GM19463 (cell line): ENCODE results near the gene TOP1.

ENCODE experiments used
- ATAC-seq: cut with Tn5 transposase; IDR thresholded peaks from one replicate; pipeline ENCODE4 v1.9.1; 2021; ENCODE audit warnings: mild to moderate bottlenecking, moderate library complexity; ENCODE audit not compliant: unreplicated experiment

TOP1 gene

GRCh38 chr20:41140226-41141133 lies 111.9 kb downstream of the TOP1 start:
- no peak for ATAC-seq

GRCh38 chr20:41141153-41141815 lies 112.7 kb downstream of the TOP1 start:
- no peak for ATAC-seq

DNA sequence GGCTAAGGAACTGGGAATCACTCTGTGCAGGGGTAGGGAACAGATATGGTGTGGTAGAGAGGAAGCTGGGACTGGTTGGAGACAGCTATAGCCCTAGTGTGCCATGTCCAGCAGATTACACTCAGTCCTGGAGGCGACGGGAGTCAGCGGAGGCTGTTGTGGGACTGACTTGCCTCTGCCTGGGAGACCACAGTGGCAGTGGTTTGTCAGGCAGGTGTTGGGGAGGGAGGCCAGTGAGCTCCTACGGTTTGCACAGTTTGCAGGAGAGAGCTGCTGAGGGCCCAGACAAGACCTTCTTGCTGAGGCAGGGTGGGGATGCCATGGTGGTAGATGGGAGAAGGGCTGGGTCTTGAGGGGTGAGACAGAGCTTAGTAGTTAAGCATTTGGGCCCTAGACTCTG lies 113.6 kb downstream of the TOP1 start:
- no peak for ATAC-seq

DNA sequence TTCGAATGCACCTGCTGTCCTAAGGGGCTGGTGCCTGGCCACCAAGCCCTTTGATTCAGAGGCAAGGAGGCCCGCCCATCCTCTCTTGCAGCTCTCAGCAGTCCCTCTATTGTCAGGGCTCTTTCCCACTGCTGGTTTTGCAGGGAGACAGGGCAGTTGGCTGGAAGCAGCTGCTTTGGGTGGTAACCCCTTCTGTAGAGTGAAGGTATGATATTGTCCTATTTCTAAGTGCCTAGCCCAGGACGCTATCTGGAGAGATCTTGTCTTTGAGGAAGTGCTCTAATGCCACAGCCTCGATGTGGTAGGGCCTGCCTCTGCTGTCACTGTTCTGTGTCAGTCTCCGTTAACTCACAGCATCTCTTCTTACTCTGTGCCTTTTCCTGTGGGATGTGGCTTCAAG lies 114.3 kb downstream of the TOP1 start:
- no peak for ATAC-seq

DNA sequence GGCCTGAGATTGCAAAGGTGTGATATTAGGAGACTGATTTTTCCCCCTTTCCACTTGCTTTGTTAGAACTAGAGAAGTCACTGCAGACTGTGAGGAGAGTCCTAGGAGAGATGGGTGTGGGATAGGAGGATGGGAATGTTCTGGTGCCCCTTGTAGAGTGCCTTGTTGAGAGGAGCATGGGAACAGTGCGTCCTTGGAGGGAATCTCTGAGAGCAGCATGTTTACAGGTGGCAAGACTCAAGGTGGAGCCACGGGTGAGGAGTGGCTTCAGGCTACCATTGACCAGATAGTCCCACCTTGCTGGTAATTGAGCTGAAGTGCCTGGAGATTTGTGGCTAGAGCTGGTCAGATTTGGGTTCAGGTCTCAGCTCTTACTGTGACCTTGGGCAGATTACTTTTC lies 114.7 kb downstream of the TOP1 start:
- ATAC-seq = no peak

DNA sequence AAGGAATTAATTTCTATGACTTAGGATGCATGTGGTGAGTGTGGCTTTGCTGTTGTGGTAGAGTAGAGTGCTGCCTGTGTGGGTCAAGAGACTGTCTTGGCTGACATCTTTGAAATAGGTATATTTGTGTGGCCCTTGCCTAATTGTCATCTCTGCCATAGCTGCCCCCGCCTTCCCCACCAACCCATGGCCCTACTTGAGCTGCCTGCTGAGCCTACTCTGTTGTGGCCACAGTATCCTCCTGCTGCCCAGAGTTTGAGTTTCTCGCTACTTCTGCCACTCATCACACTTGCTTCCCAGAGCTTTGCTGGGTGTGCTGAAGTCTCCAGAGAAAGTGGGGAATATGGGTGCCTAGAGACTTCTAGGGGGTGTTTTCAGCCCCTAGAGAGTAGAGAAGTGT lies 116.7 kb downstream of the TOP1 start:
- ATAC-seq = no peak

GRCh38 chr20:41145821-41146620 lies 117.4 kb downstream of the TOP1 start:
- ATAC-seq = no peak

GRCh38 chr20:41147767-41148191 lies 119.2 kb downstream of the TOP1 start:
- no peak for ATAC-seq

DNA sequence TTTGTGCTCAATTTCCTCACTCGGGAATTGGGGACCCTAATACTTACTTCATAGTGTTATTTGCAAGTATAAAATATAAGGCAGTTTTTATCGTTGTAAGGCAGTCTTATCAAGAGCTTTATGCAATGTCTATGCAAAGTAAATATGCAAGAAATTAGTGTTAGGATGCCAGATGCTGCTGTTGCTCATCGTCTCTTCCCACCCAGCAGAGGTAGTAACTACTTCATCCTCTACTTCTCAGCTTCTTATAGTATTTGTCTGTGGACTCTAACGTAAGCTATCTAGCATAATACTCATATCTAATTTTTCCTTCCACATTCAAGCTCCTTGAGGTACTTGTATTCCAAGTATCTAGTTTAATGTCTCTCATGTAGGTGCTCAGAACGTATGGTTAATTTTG lies 120.3 kb downstream of the TOP1 start:
- no peak for ATAC-seq

DNA sequence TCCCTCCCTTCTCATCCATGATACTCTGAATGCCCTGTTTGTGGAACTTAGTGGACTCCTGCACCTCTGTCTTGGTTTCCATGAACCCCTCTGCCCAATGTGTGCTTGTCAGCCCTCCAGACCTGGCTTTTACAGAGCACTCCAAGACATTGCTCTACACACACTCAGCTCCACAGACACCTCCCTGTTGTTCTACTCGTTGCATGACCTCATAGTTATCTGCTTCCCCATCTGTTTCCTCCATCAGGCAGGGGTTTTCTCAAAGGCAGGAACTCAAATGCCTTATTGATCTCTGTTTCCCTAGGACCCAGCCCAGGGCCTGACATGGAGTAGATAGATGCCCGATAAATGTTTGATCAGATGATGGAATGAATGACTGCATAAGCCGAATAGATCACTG lies 122.0 kb downstream of the TOP1 start:
- no peak for ATAC-seq

DNA sequence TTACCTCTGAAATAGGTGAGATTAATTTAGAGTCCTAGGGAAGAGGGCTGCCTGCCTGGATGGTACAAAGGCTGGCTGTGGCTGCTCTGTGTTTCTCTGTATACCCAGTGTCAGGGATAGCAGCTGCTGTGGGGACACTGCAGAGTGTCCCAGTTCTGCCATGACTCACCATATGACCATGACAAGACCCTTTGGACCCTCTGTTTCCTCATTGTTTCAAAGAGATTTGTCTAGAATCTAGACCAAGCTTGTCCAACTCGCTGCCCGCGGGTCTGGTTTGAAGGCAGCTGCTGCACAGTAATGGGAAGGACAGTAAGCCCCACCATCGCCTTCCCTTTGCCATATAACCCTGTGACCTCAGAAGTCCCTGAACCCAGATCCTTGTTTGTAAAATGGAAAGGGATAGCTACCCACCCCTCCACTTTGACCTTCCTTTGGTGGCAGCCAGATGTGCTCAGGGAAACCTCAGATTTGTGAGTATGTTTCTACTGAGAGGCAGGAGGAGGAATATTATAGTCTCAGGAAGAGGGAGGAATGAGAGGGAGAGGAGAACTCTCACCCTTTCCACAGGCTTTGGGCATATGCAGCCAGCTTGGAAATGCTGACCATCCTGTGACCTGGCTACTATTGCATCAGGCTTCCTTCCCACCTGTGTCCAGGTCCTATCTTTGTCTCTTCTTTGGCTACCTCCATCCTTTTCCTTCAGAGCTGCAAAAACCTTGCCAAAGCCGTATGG lies 122.7 kb downstream of the TOP1 start:
- ATAC-seq = no peak

DNA sequence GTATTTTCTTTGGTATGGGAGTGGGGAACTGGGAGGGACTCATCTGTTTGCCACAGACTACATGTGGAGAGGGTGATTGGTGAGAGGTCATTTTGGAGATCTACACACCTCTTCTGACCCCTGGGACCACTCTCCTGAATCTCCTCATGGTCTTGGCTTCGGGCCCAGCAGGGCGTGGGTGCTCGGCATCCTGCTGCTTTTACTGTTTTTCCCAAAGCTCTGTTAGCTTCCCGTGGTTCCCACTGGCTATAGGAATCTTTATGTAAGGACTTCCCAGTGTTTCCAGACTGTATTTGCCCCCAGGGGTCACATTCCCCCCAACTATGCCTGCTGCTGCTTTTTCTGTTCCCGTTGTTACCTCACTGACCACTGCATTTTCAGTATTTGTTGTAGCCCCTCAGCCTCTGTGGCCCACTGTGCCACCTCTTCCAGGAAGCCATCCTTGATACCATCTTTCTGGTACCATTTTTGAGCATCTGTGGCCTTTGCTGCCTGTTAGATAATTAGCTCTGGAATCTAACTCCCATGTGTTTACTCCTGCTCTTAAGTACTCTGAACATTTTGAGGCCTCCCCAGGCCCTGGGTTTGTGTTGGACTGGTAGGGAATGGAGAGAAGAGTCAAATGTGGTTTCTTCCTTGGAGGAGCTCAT lies 123.6 kb downstream of the TOP1 start:
- no peak for ATAC-seq

- no peak for ATAC-seq
These were observed 126.0 kb downstream of the TOP1 start for GRCh38 chr20:41154436-41155176.

GRCh38 chr20:41155261-41155660 lies 126.6 kb downstream of the TOP1 start:
- no peak for ATAC-seq

DNA sequence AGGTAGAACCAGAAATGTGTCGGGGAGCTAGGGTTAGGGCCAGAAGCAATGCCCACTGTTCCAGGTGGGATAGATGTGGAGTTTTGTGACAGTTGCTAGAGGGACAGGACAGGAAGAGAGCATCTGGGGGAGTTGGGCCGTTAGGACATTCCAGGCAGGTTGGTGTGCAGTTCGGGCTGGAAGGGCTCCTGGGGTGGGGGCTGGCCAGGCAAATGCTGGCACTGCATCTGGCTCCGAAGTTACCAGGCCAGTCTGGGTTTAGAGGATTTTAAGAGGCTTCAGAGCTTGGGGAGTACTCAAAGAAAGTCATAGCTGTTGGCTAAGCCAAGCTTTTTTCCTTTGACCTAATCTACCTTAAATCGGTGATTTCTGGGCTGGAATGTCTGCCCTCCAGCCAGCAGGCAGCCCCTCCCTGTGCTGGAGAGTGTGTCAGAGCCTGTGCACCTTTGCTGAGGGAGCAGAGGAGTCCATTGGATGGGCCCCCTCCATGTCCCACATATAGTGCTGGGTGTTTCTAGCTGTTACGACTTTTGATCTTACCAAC lies 129.5 kb downstream of the TOP1 start:
- ATAC-seq = no peak

DNA sequence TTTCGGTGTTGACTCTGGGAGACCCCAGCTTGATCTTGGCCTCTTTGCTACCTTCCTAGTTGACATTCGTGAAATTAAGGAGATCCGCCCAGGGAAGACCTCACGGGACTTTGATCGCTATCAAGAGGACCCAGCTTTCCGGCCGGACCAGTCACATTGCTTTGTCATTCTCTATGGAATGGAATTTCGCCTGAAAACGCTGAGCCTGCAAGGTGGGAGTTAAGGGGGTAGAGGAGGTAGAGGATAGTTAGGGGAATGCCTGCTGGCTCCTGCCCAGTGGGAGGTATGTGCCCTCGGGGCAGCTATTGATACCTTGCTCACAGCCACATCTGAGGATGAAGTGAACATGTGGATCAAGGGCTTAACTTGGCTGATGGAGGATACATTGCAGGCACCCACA lies 130.9 kb downstream of the TOP1 start:
- ATAC-seq = no peak

DNA sequence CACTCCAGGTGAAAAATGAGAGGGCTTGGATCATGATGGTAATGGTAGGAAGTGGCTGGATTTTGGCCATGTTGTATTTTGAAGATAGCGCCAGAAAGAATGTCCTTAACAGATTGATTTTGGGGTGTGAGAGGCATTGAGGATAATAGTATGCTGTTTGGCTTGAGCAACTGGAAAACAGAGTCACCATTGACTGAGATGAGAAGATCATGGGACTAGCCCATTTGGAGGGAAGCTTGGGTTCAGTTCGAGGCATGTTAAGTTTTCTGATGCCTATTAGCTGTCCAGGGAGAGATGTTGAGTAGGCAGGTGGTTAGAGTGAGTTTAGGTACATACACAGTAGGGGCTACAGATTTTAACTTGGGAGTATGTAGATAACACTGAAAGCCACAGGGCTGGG lies 132.1 kb downstream of the TOP1 start:
- ATAC-seq = no peak

- ATAC-seq = no peak
These were observed 133.3 kb downstream of the TOP1 start for GRCh38 chr20:41161886-41162285.

- no peak for ATAC-seq
These were observed 133.8 kb downstream of the TOP1 start for GRCh38 chr20:41162396-41162795.
